Right kidney (tissue), 1 donor: ENCODE measurements around the gene NPHP4.

ENCODE experiments used
- DNase-seq: peaks from one replicate; pipeline ENCODE4 v3.0.0-alpha.2; 2016

Gene NPHP4

GRCh38 chr1:5949085-5949760, 43.0 kb downstream of the NPHP4 start:
- no peak for DNase-seq

GRCh38 chr1:5948681-5949005, 43.6 kb downstream of the NPHP4 start:
- DNase-seq = no peak

GRCh38 chr1:5947978-5948680, 44.1 kb downstream of the NPHP4 start:
- DNase-seq = no peak

GRCh38 chr1:5947071-5947821, 45.0 kb downstream of the NPHP4 start:
- no peak for DNase-seq

- DNase-seq = no peak
Observed at GRCh38 chr1:5945445-5945844, 46.8 kb downstream of the NPHP4 start.

- no peak for DNase-seq
Observed at GRCh38 chr1:5944843-5945167, 47.4 kb downstream of the NPHP4 start.

- DNase-seq = no peak
Observed at GRCh38 chr1:5944154-5944842, 47.9 kb downstream of the NPHP4 start.

GRCh38 chr1:5943343-5944124, 48.7 kb downstream of the NPHP4 start:
- no peak for DNase-seq

GRCh38 chr1:5941671-5942070, 50.6 kb downstream of the NPHP4 start:
- DNase-seq = no peak

GRCh38 chr1:5940723-5941407, 51.4 kb downstream of the NPHP4 start:
- no peak for DNase-seq

GRCh38 chr1:5939271-5940170, 52.7 kb downstream of the NPHP4 start:
- no peak for DNase-seq

GRCh38 chr1:5938101-5938646, 54.1 kb downstream of the NPHP4 start:
- DNase-seq = no peak

GRCh38 chr1:5937373-5937857, 54.8 kb downstream of the NPHP4 start:
- DNase-seq = no peak

GRCh38 chr1:5936621-5937372, 55.4 kb downstream of the NPHP4 start:
- no peak for DNase-seq

GRCh38 chr1:5936126-5936525, 56.1 kb downstream of the NPHP4 start:
- DNase-seq = no peak

- DNase-seq = no peak
Observed at GRCh38 chr1:5935026-5935425, 57.2 kb downstream of the NPHP4 start.

- no peak for DNase-seq
Observed at GRCh38 chr1:5934058-5934884, 58.0 kb downstream of the NPHP4 start.

- DNase-seq = no peak
Observed at GRCh38 chr1:5933676-5934057, 58.6 kb downstream of the NPHP4 start.
